GM18499 (cell line): ENCODE results near the gene B2M.

Experiments used
- ATAC-seq: cut with Tn5 transposase; IDR thresholded peaks from one replicate; pipeline ENCODE4 v1.9.1; 2021; ENCODE audit warnings: moderate number of reproducible peaks; ENCODE audit not compliant: insufficient read depth, unreplicated experiment

Gene B2M

GRCh38 chr15:44765036-44765435, 53.7 kb downstream of the B2M start:
- no peak for ATAC-seq
